Endodermal cell (in vitro differentiated cells): ENCODE measurements around the gene GALNT17. TPM values are rescaled to one million over a fixed set of nuclear protein-coding genes. Genes with fewer than 3 reads are reported as not detected.

Experiments
- DNase-seq: peaks from one replicate; pipeline ENCODE4 v3.0.0-alpha.2; 2017
- H3K27ac ChIP-seq: 2 replicates; pipeline ENCODE4 v1.5.1; 2013; ENCODE audit warnings: mild to moderate bottlenecking, low read depth, low read length, moderate library complexity
- H3K27me3 ChIP-seq: 2 replicates; pipeline ENCODE4 v1.6.1; 2013; ENCODE audit warnings: mild to moderate bottlenecking, low read length, moderate library complexity; ENCODE audit not compliant: insufficient read depth, control insufficient read depth, poor library complexity, severe bottlenecking
- H3K36me3 ChIP-seq: 2 replicates; pipeline ENCODE4 v1.7.0; 2013; ENCODE audit warnings: mild to moderate bottlenecking, low read length, moderate library complexity; ENCODE audit not compliant: control insufficient read depth, insufficient read depth
- H3K4me1 ChIP-seq: one replicate; pipeline ENCODE4 v1.7.0; 2013; ENCODE audit warnings: low read length; ENCODE audit not compliant: control insufficient read depth, insufficient read depth
- H3K4me3 ChIP-seq: 2 replicates; pipeline ENCODE4 v1.5.1; 2013; ENCODE audit warnings: mild to moderate bottlenecking, low read length, moderate library complexity
- H3K9ac ChIP-seq: 2 replicates; pipeline ENCODE4 v1.6.1; 2013; ENCODE audit warnings: mild to moderate bottlenecking, low read length, moderate library complexity; ENCODE audit not compliant: poor library complexity, severe bottlenecking; ENCODE audit errors: extremely low read depth
- H3K9me3 ChIP-seq: 2 replicates; pipeline ENCODE4 v1.6.1; 2013; ENCODE audit warnings: mild to moderate bottlenecking, low read length, moderate library complexity; ENCODE audit not compliant: control insufficient read depth
- H3K27ac Mint-ChIP-seq: 2 replicates; pipeline ENCODE4 v1.8.0; 2020; ENCODE audit warnings: mixed read lengths
- H3K27me3 Mint-ChIP-seq: 2 replicates; pipeline ENCODE4 v1.8.0; 2021; ENCODE audit warnings: mild to moderate bottlenecking, mixed read lengths; ENCODE audit not compliant: insufficient read depth
- H3K36me3 Mint-ChIP-seq: 2 replicates; pipeline ENCODE4 v1.8.0; 2020; ENCODE audit warnings: low read depth, mixed read lengths
- H3K4me1 Mint-ChIP-seq: 2 replicates; pipeline ENCODE4 v1.8.0; 2020; ENCODE audit warnings: mixed read lengths
- H3K4me3 Mint-ChIP-seq: 2 replicates; pipeline ENCODE4 v1.8.0; 2020; ENCODE audit warnings: mild to moderate bottlenecking, moderate library complexity, mixed read lengths
- H3K9me3 Mint-ChIP-seq: 2 replicates; pipeline ENCODE4 v1.8.0; 2020; ENCODE audit warnings: mild to moderate bottlenecking, mixed read lengths
- WGBS, 2 experiments: methylation state at CpG; one replicate each; pipeline versions ENCODE4 v1.1.5 to v1.1.7; 2013; ENCODE audit warnings: missing lambda C conversion rate in 2 of 2, mixed read lengths in 1 of 2; ENCODE audit not compliant: insufficient coverage in 1 of 2, insufficient read length in 1 of 2; 5-methylcytosine and 5-hydroxymethylcytosine counted together
- total RNA-seq, 2 donors: library from RNA; stranded (reverse); fragmentation: NEBNext Ultra II Directional in 1 of 2; extraction: Animal tissue kit (Norgen Biotek cat#: 25700) in 1 of 2; gene quantifications; 2 replicates in 1 of 2; 3 replicates in 1 of 2; pipeline ENCODE4 v1.2.1, GENCODE V29; 2021
- TF ChIP-seq, protein P1 (sequence below): fragments of 200-600 bp; sonication (generic); conservative IDR thresholded peaks from 2 replicates; pipeline ENCODE4 v1.5.0; 2021; ENCODE audit warnings: antibody characterized with exemption, mild to moderate bottlenecking

The GALNT17 gene
- total RNA-seq, 2 donors from 2014 or later = 60.4 to 61.3 TPM

DNA sequence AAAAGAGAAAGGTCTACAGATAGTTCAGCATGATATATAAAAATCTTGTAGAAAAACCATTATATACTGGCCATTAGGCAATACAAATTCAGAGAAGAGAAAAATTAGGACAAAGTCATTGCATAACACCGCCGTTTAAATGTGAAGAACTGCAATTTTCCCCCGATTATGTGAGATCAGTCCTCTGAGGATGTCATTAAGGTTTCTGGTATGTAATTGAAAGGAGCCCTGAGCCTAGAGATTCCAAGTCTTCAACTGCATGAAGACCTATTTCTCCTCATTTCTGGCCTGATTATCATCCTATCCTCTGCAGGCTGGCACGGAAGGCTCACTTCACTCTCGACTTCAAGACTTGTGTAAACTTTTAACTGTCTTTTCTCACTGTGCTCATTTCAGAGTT lies 395.3 kb downstream of the GALNT17 start:
- 80 to 84% methylated on average over 5 of the region's 5 CpGs for WGBS, 2 experiments
- peaks cover 50% of the 10 kb centered on the region for H3K36me3 Mint-ChIP-seq
- Histone ChIP-seq H3K36me3 (peaks cover 52% of the 10 kb centered on the region), H3K9ac (no peak overlapping the region), H3K9me3 (peaks cover 20% of the 10 kb centered on the region), H3K27me3 (no peaks in the 10 kb centered on the region), H3K4me3 (no peak overlapping the region), H3K27ac (no peak overlapping the region), H3K4me1 (no peaks in the 10 kb centered on the region)
- H3K27ac Mint-ChIP-seq = no peak overlapping the region
- no peak for DNase-seq
- H3K27me3 Mint-ChIP-seq = no peaks in the 10 kb centered on the region
- TF ChIP-seq, protein P1, sequence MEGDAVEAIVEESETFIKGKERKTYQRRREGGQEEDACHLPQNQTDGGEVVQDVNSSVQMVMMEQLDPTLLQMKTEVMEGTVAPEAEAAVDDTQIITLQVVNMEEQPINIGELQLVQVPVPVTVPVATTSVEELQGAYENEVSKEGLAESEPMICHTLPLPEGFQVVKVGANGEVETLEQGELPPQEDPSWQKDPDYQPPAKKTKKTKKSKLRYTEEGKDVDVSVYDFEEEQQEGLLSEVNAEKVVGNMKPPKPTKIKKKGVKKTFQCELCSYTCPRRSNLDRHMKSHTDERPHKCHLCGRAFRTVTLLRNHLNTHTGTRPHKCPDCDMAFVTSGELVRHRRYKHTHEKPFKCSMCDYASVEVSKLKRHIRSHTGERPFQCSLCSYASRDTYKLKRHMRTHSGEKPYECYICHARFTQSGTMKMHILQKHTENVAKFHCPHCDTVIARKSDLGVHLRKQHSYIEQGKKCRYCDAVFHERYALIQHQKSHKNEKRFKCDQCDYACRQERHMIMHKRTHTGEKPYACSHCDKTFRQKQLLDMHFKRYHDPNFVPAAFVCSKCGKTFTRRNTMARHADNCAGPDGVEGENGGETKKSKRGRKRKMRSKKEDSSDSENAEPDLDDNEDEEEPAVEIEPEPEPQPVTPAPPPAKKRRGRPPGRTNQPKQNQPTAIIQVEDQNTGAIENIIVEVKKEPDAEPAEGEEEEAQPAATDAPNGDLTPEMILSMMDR = no peak
- H3K9me3 Mint-ChIP-seq = peaks cover 15% of the 10 kb centered on the region
- peaks cover 6% of the 10 kb centered on the region for H3K4me1 Mint-ChIP-seq
- H3K4me3 Mint-ChIP-seq = no peak overlapping the region

DNA sequence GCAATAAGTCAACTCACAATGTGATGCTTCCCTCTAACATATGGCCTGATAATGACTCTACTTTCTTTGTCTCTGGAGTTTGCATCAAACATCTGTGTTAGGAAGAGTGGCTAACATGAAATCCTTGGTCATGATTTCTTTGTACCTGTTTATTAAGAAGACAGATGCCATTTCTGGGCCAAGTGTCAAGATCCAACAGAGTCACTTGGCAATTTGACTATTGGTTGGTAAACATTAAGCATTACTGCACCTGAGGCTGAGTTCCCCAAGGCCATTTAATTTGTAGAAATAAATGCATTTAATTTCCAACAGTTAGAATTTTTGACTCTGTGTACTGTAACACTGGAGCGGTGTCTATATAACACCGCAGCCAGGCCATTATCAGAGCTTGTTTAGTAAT lies 403.7 kb downstream of the GALNT17 start:
- Histone ChIP-seq H3K4me3 (no peak overlapping the region), H3K27ac (no peak overlapping the region), H3K36me3 (peaks cover 37% of the 10 kb centered on the region), H3K9me3 (no peaks in the 10 kb centered on the region), H3K27me3 (no peaks in the 10 kb centered on the region), H3K9ac (no peak overlapping the region), H3K4me1 (no peaks in the 10 kb centered on the region)
- Mint-ChIP-seq H3K27ac (no peak overlapping the region), H3K9me3 (peaks cover 15% of the 10 kb centered on the region), H3K27me3 (no peaks in the 10 kb centered on the region), H3K4me1 (peaks cover 15% of the 10 kb centered on the region), H3K4me3 (no peak overlapping the region), H3K36me3 (peaks cover 39% of the 10 kb centered on the region)
- DNase-seq = no peak
- TF ChIP-seq, protein P1 = no peak
- 100% methylated on average over 1 to 2 of the region's 2 CpGs for WGBS, 2 experiments

DNA sequence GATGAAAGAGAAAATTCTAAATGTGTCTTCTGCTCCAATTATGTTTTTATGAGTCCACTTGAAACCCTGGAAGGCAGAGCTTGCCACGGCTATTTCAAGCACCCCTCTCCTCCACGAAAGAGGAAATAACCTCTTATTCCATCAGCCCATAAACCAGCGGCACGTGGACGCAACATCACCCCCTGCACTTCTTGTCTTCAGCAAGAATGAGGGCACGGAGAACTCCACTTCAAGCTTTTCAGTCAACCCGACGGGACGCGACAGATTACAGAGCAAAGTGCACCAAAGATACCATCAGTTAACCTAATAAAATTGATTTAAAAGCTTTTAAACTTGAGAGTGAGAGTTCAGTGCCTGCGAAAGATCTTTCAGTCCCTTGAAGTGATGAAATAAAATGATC lies 406.3 kb downstream of the GALNT17 start:
- Histone ChIP-seq H3K9ac (no peak overlapping the region), H3K36me3 (peaks cover 30% of the 10 kb centered on the region), H3K4me1 (no peaks in the 10 kb centered on the region), H3K27ac (no peak overlapping the region), H3K9me3 (no peaks in the 10 kb centered on the region), H3K27me3 (no peaks in the 10 kb centered on the region), H3K4me3 (no peak overlapping the region)
- no peak for DNase-seq
- Mint-ChIP-seq H3K36me3 (peaks cover 35% of the 10 kb centered on the region), H3K9me3 (peaks cover 15% of the 10 kb centered on the region), H3K4me3 (no peak overlapping the region), H3K27ac (no peak overlapping the region), H3K27me3 (no peaks in the 10 kb centered on the region), H3K4me1 (peaks cover 17% of the 10 kb centered on the region)
- WGBS, 2 experiments = 91 to 100% methylated on average over 4 to 11 of the region's 11 CpGs
- TF ChIP-seq, protein P1 = no peak
